Ascending aorta (tissue), 2 donors: ENCODE measurements around the gene TMEM145. TPM values are rescaled to one million over a fixed set of nuclear protein-coding genes. Genes with fewer than 3 reads are reported as not detected.
A peak's percentile ranks its signal among the peaks of the same experiment; 100 is the strongest.

Experiments
- DNase-seq, 2 donors: peaks; one replicate each; pipeline ENCODE4 v3.0.0-alpha.2; 2019; ENCODE audit warnings: low spot score in 2 of 2
- H3K27ac ChIP-seq, 2 donors: fragments of 200-600 bp; sonication (generic); one replicate each; pipeline ENCODE4 v1.5.1; 2016 to 2017; ENCODE audit warnings: mild to moderate bottlenecking in 1 of 2
- H3K27me3 ChIP-seq: fragments of 200-600 bp; sonication (generic); one replicate; pipeline ENCODE4 v1.5.1; 2017
- H3K36me3 ChIP-seq, 2 donors: fragments of 200-600 bp; sonication (generic); one replicate each; pipeline ENCODE4 v1.5.1; 2016
- H3K4me1 ChIP-seq, 2 donors: fragments of 200-600 bp; sonication (generic); one replicate each; pipeline ENCODE4 v1.5.1; 2016 to 2017; ENCODE audit warnings: mild to moderate bottlenecking in 1 of 2
- H3K4me3 ChIP-seq, 2 donors: fragments of 200-600 bp; sonication (generic); one replicate each; pipeline ENCODE4 v1.5.1; 2016 to 2017; ENCODE audit warnings: mild to moderate bottlenecking in 1 of 2
- H3K9me3 ChIP-seq, 2 donors: fragments of 200-600 bp; sonication (generic); one replicate each; pipeline ENCODE4 v1.5.1; 2016
- intact Hi-C: fragments of 100-400 bp; cut with DNase I; formaldehyde crosslinking; loops from one replicate; pipeline ENCODE4 v1.15.1; 2023
- total RNA-seq: library from RNA; depleted of rRNA; stranded (reverse); fragments of >200 nt; gene quantifications from one replicate; pipeline ENCODE4 v1.1.0, GENCODE V29; 2016
- TF ChIP-seq, protein P1 (sequence below), 3 experiments: fragments of 200-600 bp in 2 of 3; fragments of 450-650 bp in 1 of 3; sonication (generic) in 2 of 3; IDR thresholded peaks; one replicate each; pipeline ENCODE4 v1.5.1; 2016 to 2019; ENCODE audit warnings: antibody characterized with exemption in 3 of 3, mild to moderate bottlenecking in 1 of 3, moderate library complexity in 1 of 3

The TMEM145 gene
- total RNA-seq, 1 donor from 2014 or later = not detected

DNA sequence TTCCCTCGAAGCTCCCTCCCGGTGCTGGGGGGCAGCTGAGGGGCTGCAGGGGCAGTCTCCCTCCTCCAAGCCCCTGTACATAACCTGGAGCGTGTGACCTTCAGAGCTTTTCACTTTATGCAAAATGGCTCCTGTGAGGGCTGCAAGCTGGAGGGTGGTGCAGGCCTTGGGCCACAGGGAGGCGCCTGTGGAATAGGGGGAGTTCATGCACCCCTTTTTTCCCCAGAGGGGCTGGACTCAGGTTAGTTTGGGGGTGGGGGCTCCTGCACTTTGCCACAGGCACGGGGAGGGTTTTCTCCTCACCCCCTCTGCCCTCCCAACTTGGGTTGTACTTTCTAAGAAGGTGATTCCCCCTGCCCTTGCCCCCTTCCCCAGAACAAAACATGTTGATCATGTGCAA, 17.8 kb upstream of the TMEM145 start:
- no peak overlapping the region for H3K4me3 ChIP-seq
- no peaks in the 10 kb centered on the region for H3K9me3 ChIP-seq
- no peak overlapping the region for H3K27ac ChIP-seq
- no peaks in the 10 kb centered on the region for H3K27me3 ChIP-seq
- peaks cover 51 to 53% of the 10 kb centered on the region in 2 donors for H3K36me3 ChIP-seq
- DNase-seq = no peak
- TF ChIP-seq, protein P1, sequence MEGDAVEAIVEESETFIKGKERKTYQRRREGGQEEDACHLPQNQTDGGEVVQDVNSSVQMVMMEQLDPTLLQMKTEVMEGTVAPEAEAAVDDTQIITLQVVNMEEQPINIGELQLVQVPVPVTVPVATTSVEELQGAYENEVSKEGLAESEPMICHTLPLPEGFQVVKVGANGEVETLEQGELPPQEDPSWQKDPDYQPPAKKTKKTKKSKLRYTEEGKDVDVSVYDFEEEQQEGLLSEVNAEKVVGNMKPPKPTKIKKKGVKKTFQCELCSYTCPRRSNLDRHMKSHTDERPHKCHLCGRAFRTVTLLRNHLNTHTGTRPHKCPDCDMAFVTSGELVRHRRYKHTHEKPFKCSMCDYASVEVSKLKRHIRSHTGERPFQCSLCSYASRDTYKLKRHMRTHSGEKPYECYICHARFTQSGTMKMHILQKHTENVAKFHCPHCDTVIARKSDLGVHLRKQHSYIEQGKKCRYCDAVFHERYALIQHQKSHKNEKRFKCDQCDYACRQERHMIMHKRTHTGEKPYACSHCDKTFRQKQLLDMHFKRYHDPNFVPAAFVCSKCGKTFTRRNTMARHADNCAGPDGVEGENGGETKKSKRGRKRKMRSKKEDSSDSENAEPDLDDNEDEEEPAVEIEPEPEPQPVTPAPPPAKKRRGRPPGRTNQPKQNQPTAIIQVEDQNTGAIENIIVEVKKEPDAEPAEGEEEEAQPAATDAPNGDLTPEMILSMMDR (IDR thresholded peaks at IDR 0.05) = no peak
- H3K4me1 ChIP-seq = no peaks in the 10 kb centered on the region
- intact Hi-C loops = no loop called here

DNA sequence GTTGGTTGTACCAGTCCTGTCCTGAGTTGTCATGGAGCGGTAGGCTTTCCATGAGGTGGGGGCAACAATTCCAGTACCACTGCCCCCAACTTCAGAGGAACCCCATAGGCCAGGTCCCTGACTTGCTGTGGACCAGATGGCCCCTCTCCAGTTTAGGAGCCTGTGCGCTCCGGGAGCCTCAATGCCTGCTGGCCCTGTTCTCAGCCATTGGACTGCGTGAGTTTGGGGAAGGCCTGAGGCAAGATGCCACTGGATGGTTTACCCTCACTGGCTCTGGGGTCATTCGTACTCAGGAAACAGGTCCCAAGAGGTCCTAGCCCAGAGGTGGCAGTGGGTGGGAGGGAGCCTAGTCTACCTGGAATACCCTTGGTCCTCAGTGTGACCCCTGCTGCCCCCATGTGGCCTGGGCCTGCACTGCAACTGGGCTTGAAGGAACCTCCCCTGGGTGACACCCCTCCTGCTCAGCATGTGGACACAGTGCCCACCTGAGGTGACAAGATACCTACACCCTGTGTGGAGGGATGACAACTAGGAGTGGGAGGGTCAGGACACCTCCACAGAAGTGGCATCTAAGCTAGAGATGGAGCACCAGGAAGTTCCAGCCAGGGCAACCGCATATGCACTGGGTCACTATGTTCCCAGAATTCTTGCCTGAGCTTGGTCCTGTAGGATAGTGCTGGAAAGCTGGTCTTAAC, 17.1 kb upstream of the TMEM145 start:
- Histone ChIP-seq H3K27me3 (no peaks in the 10 kb centered on the region), H3K36me3 (peaks cover 45 to 47% of the 10 kb centered on the region in 2 donors), H3K9me3 (no peaks in the 10 kb centered on the region), H3K4me1 (no peaks in the 10 kb centered on the region), H3K4me3 (no peak overlapping the region), H3K27ac (no peak overlapping the region)
- TF ChIP-seq, protein P1 (IDR thresholded peaks at IDR 0.05) = peak; percentile 89 to 96 (median 93)
- intact Hi-C loops = loop anchor here (1.0 to 2.0 kb wide), 2 partner anchors 50 to 163 kb away; partner anchors contain the start of gene POU2F2
- DNase-seq = peak in 1 of 2 donors; percentile 92

DNA sequence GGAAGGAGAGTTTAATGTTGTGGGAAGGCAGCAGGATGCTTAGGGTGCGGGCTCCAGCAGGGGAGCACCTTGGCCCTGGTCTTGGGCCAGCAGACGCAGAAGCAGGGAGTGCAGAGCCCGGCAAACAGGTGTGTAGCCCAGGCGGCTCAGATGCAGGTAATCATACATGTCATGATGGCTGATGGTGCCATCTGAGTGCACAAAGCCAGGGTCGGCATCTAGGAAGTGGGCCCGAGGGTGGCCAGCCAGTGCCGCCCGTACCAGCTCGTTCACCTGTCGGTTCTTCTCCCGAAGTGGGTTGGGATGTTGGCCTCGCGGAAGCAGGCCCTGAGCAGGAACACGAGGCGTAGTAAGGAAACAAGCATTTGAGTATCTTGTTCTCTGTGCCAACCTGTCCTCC, 16.1 kb upstream of the TMEM145 start:
- Histone ChIP-seq H3K4me1 (peaks cover 2 to 5% of the 10 kb centered on the region in 2 donors), H3K4me3 (no peak overlapping the region), H3K36me3 (peaks cover 34 to 36% of the 10 kb centered on the region in 2 donors), H3K27me3 (no peaks in the 10 kb centered on the region), H3K27ac (no peak overlapping the region), H3K9me3 (no peaks in the 10 kb centered on the region)
- DNase-seq = no peak
- TF ChIP-seq, protein P1 (IDR thresholded peaks at IDR 0.05) = no peak
- intact Hi-C loops = loop anchor here (2.0 kb wide), 1 partner anchor 164 kb away; the partner anchor contains the start of gene POU2F2

DNA sequence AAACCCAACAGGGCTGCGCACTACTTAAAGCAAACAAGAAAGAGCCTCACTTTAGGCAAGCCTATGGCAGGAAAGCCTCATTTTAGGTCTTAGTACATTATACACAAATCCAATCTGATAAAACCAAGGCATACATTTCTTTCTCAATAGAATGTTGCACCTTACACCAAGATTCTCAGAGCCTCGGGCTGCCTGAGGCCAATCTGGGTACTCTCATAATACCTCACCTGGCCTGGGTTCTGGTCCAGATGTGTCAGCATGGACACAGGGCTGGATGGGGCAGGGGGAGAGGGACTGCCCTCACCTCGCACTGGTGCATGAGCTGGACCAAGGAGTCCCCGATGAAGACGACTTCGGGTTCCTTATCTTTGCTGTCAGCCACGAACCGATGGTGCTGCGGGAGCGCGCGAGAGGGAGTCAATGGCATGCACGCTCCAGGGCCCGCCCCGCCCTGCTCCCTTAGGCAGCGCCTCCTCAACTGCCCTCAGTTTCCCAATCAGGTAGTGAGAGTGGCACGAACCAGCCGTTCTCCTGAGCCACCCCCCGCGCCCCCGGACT, 11.4 kb upstream of the TMEM145 start, which contains the start of gene PRR19:
PRR19 (plus strand) TSS at position 487 of the 558 bp plus-strand sequence. CDS start 7,453 bp downstream, outside the sequence.
- H3K36me3 ChIP-seq = no peaks in the 10 kb centered on the region
- intact Hi-C loops = no loop called here
- H3K27me3 ChIP-seq = no peaks in the 10 kb centered on the region
- H3K27ac ChIP-seq = no peak within 1 kb of the TSS
- TF ChIP-seq, protein P1 (IDR thresholded peaks at IDR 0.05) = no peak
- peak within 1 kb of the TSS; percentile 53 to 72 for H3K4me3 ChIP-seq
- no peaks in the 10 kb centered on the region for H3K9me3 ChIP-seq
- H3K4me1 ChIP-seq = peaks cover 5 to 10% of the 10 kb centered on the region in 2 donors
- DNase-seq = no peak

DNA sequence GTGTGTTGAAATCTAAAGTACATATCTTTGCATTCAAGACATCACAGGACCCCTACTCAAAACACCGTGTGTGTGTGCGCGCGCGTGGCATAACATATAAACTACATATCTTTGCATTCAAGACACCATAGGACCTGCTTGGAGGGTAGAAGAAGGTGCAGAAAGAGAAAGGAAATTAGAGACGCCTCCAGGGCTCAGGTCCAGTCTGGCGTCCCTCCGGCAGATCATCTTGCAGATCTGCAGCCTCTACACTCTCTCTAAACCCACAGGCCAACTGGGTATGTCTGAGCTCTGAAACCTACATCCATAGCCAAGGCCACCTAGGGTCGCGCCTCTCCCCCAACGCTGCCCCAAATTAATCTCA, 10.0 kb upstream of the TMEM145 start:
- H3K4me1 ChIP-seq = peaks cover 5 to 10% of the 10 kb centered on the region in 2 donors
- intact Hi-C loops = no loop called here
- no peaks in the 10 kb centered on the region for H3K27me3 ChIP-seq
- H3K4me3 ChIP-seq = peak overlapping the region in 1 of 2 donors; percentile 72
- TF ChIP-seq, protein P1 (IDR thresholded peaks at IDR 0.05) = no peak
- H3K9me3 ChIP-seq = no peaks in the 10 kb centered on the region
- no peak for DNase-seq
- no peaks in the 10 kb centered on the region for H3K36me3 ChIP-seq
- H3K27ac ChIP-seq = no peak overlapping the region
